Panc1 (cell line): ENCODE measurements around the gene TLR10.

Source experiments
- POLR2AphosphoS5 ChIP-seq: IDR thresholded peaks from 2 replicates; pipeline ENCODE4 v1.6.1; 2012; ENCODE audit warnings: mild to moderate bottlenecking, low read depth, low read length, moderate library complexity
- REST ChIP-seq, 2 experiments: IDR thresholded peaks; 2 replicates each; pipeline ENCODE4 v1.6.1; 2011 to 2012; ENCODE audit warnings: low read depth in 2 of 2, control low read depth in 1 of 2, low read length in 1 of 2, mild to moderate bottlenecking in 1 of 2, moderate library complexity in 1 of 2; ENCODE audit not compliant: insufficient read depth in 1 of 2
- TF ChIP-seq, protein P1 (sequence below): fragments of 450-650 bp; IDR thresholded peaks from 2 replicates; pipeline ENCODE4 v1.5.1; 2017; ENCODE audit warnings: mild to moderate bottlenecking

DNA sequence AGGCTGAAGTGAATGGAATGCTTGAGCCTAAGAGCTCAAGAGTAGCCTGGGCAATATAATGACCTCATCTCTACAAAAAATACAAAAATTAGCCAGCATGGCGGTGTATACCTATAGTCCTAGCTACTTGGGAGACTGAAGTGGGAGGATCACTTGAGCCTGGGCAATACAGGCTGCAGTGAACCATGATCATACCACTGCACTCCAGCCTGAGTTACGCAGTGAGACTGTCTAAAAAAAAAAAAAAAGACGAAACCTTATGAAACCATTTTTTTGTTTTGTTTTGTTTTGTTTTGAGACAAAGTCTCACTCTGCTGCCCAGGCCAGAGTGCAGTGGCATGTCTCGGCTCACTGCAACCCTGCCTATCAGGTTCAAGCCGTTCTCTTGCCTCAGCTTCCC is 36.9 kb downstream of the TLR10 start:
- TF ChIP-seq, protein P1, sequence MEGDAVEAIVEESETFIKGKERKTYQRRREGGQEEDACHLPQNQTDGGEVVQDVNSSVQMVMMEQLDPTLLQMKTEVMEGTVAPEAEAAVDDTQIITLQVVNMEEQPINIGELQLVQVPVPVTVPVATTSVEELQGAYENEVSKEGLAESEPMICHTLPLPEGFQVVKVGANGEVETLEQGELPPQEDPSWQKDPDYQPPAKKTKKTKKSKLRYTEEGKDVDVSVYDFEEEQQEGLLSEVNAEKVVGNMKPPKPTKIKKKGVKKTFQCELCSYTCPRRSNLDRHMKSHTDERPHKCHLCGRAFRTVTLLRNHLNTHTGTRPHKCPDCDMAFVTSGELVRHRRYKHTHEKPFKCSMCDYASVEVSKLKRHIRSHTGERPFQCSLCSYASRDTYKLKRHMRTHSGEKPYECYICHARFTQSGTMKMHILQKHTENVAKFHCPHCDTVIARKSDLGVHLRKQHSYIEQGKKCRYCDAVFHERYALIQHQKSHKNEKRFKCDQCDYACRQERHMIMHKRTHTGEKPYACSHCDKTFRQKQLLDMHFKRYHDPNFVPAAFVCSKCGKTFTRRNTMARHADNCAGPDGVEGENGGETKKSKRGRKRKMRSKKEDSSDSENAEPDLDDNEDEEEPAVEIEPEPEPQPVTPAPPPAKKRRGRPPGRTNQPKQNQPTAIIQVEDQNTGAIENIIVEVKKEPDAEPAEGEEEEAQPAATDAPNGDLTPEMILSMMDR: no peak
- TF ChIP-seq REST (IDR thresholded peaks at IDR 0.05; ENCODE audit: insufficient read depth in 1 of 2, low read depth in 2 of 2, low read length in 1 of 2): no peak
- no peak for TF ChIP-seq POLR2AphosphoS5
